GM20000 (cell line): Measurements from ENCODE around the gene COL23A1.
"Not testable (repeated sequence)": the region's sequence is repeated elsewhere in the genome, so short reads cannot be mapped to it uniquely, and the experiment has no call there.

Experiments
- DNase-seq: peaks from one replicate; pipeline ENCODE4 v3.0.0; 2012; ENCODE audit warnings: low spot score
- CTCF ChIP-seq: IDR thresholded peaks from 2 replicates; pipeline ENCODE4 v1.5.1; 2012; ENCODE audit warnings: mild to moderate bottlenecking, control low read depth; ENCODE audit errors: extremely low read depth, missing control alignments

Gene COL23A1

GRCh38 chr5:178230879-178231538 lies 359.2 kb downstream of the COL23A1 start:
- DNase-seq, result no peak
- no peak for TF ChIP-seq CTCF

- TF ChIP-seq CTCF, result no peak
These were observed 360.3 kb downstream of the COL23A1 start for GRCh38 chr5:178229861-178230260.

GRCh38 chr5:178229111-178229510 lies 361.1 kb downstream of the COL23A1 start:
- DNase-seq, result not testable (repeated sequence)

More at GRCh38 chr5:178229861-178230260, 360.3 kb downstream of the COL23A1 start:
- no peak for DNase-seq

- no peak for TF ChIP-seq CTCF
- no peak for DNase-seq
These were observed 361.6 kb downstream of the COL23A1 start for GRCh38 chr5:178228609-178229008.

- TF ChIP-seq CTCF, result no peak
- DNase-seq, result no peak
These were observed 362.3 kb downstream of the COL23A1 start for GRCh38 chr5:178227929-178228328.

GRCh38 chr5:178227138-178227659 lies 363.0 kb downstream of the COL23A1 start:
- no peak for DNase-seq
- TF ChIP-seq CTCF, result no peak

- no peak for TF ChIP-seq CTCF
- no peak for DNase-seq
These were observed 365.0 kb downstream of the COL23A1 start for GRCh38 chr5:178225174-178225573.

- no peak for TF ChIP-seq CTCF
- no peak for DNase-seq
These were observed 365.8 kb downstream of the COL23A1 start for GRCh38 chr5:178224403-178224802.
